HT-29 (cell line): ENCODE results near the gene KRCC1. TPM values are rescaled to one million over a fixed set of nuclear protein-coding genes. Genes with fewer than 3 reads are reported as not detected.
"Not testable (repeated sequence)": the region's sequence is repeated elsewhere in the genome, so short reads cannot be mapped to it uniquely, and the experiment has no call there.

Source experiments
- DNase-seq: peaks from one replicate; pipeline ENCODE4 v3.0.0-alpha.2; 2015; ENCODE audit warnings: low spot score
- total RNA-seq: library from RNA; depleted of rRNA; stranded (reverse); fragments of >200 nt; shearing (Covaris generic); gene quantifications from 2 replicates; pipeline ENCODE4 v1.2.3, GENCODE V29; 2014

Gene KRCC1
- total RNA-seq, 1 experiment from 2014 or later, result 7.3 TPM

GRCh38 chr2:88042476-88042875 lies 13.1 kb downstream of the KRCC1 start:
- no peak for DNase-seq

GRCh38 chr2:88038263-88039105 lies 17.1 kb downstream of the KRCC1 start:
- DNase-seq, result peak; percentile 26

- DNase-seq, result no peak
Measured at GRCh38 chr2:88036606-88037005, 19.0 kb downstream of the KRCC1 start.

- no peak for DNase-seq
Measured at GRCh38 chr2:88036182-88036581, 19.4 kb downstream of the KRCC1 start.

GRCh38 chr2:88032070-88032702 lies 23.4 kb downstream of the KRCC1 start:
- DNase-seq, result no peak

- DNase-seq, result no peak
Measured at GRCh38 chr2:88028931-88029330, 26.7 kb downstream of the KRCC1 start.

- DNase-seq, result no peak
Measured at GRCh38 chr2:88027697-88028389, 27.7 kb downstream of the KRCC1 start.

- no peak for DNase-seq
Measured at GRCh38 chr2:88024509-88024908, 31.1 kb downstream of the KRCC1 start.

GRCh38 chr2:88022669-88022921 lies 33.0 kb downstream of the KRCC1 start:
- DNase-seq, result no peak

- no peak for DNase-seq
Measured at GRCh38 chr2:88019985-88020384, 35.6 kb downstream of the KRCC1 start.

- no peak for DNase-seq
Measured at GRCh38 chr2:88018909-88019308, 36.7 kb downstream of the KRCC1 start.

- not testable (repeated sequence) for DNase-seq
Measured at GRCh38 chr2:88018077-88018805, 37.3 kb downstream of the KRCC1 start.

- not testable (repeated sequence) for DNase-seq
Measured at GRCh38 chr2:88017780-88018038, 37.9 kb downstream of the KRCC1 start.

GRCh38 chr2:88016960-88017779 lies 38.4 kb downstream of the KRCC1 start:
- no peak for DNase-seq

- peak; percentile 93 for DNase-seq
Measured at GRCh38 chr2:88016086-88016959, 39.3 kb downstream of the KRCC1 start, which contains the start of gene RNU2-63P. TSS of gene RNU2-63P (minus strand) at chr2:88016547.

GRCh38 chr2:88011011-88011410 lies 44.6 kb downstream of the KRCC1 start:
- no peak for DNase-seq

GRCh38 chr2:88010136-88010535 lies 45.4 kb downstream of the KRCC1 start:
- no peak for DNase-seq

GRCh38 chr2:88006912-88007439 lies 48.6 kb downstream of the KRCC1 start:
- no peak for DNase-seq

- DNase-seq, result no peak
Measured at GRCh38 chr2:88005776-88006175, 49.8 kb downstream of the KRCC1 start.
